Measurements from ENCODE around the gene LEMD2. TPM values are rescaled to one million over a fixed set of nuclear protein-coding genes. Genes with fewer than 3 reads are reported as not detected.
"Not testable (repeated sequence)": the region's sequence is repeated elsewhere in the genome, so short reads cannot be mapped to it uniquely, and the experiment has no call there.

The LEMD2 gene
- 48.2 and 69.2 TPM in 2 replicates for total RNA-seq (2014; rRNA removed; shearing (Covaris generic))

DNA sequence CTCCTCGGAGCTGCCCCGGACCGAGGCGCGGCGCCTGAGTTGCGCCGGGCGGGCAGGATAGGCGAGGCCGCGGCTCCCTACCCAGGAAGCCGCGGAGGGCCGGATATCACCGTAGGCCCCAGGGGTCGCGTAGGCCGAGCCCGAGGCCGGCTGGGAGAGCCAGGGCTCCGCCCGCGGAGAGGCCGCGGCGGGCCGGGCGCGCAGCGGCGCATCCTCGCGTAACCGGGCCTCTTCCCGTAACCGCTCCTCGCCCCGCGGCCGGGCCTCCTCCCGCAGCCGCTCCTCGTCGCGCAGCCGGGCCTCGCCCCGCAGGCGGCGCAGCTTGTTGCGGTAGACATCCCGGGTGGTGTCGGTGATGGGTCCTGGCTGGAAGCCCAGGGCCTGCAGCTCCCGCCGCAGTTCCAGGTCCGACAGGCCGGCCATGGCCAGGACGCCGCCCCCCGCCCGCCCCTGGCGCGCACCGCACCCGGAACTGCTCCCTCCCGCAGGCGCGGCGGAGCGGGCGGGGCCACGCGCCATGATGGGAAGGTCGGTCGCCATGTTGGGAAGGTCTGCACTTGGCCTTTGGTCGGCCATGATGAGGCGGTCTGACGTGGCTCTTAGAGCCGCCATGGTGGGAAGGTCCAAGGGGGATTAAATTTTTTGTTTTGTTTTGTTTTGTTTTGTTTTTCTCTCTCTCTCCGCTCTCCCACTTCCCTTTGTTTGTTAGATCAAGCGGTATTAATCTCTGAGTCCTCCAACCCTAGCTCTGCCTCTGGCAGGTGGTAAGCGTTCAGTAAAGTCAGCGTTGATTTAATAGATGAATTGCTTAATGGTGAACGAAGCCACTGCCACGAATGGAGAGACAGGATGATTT is at the start of gene LEMD2:
TSS of gene LEMD2 (minus strand) at position 437 of the 856 bp plus-strand sequence. CDS start at position 423, 14 bp downstream.
- DNase-seq (ENCODE audit: low read depth): peak; percentile 94

DNA sequence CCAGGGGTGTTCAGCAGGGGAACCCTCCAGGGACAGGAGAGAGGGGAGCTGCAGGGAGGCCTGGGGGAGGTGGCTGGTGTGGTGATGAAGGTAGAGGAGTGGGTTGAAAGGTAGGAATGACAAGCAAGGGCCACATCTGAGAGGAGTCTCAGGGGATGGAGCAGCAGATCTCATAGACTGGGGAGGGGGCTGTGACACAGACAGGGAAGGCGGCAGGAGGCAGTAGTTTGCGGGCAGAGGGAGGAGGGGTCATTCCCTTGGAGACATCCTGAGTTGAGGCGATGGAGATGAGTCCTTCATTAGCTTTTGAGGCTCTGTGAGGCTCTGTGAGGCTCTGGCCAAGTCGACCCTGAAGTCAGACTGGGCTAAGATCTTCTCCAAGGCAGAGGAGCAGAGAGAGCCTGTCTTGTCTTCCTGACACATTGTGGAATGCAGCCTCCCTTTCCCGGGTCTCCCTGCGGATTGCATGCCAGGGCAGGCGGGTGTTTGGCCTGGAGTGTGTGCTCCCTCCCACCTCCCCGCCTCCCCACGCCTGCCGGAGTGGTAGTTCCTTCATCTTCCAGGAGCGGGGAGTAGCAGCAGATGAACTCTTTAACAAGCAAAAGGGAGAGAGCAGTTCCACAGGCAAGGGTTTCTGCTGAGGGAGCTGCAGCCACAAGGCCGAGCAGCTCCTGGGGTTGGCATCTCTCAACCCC is 49.2 kb upstream of the LEMD2 start:
- DNase-seq (ENCODE audit: low read depth): peak; percentile 54

DNA sequence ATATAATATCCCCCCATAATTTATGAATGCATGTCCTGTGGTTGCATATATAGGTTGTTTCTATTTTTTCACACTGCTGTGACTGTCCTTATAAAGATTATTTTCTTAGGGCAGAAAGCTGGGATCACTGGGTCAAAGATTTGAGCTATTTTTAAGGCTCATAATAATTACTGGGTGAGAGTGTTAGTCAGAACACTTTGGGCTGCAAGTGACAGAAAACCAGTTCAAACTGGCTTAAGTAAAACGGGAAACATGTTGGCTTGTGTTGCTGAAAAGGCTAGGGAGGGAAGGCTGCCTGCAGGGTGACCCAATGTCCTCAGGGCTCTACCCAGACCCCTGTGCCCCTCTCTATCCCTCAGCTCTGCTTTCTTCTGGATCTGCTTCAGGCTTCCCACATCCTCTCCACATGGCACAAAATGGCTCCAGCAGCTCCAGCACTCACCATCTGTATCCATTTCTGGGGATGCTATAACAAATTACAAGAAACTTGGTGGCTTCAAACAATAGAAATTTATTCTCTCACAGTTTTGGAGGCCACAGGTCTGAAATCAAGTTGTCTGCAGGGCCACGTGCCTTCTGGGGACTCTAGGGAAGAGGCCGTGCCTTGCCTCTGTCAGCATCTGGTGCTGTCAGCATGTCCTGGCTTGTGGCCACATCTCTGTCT is 48.0 kb upstream of the LEMD2 start:
- DNase-seq (ENCODE audit: low read depth): no peak

DNA sequence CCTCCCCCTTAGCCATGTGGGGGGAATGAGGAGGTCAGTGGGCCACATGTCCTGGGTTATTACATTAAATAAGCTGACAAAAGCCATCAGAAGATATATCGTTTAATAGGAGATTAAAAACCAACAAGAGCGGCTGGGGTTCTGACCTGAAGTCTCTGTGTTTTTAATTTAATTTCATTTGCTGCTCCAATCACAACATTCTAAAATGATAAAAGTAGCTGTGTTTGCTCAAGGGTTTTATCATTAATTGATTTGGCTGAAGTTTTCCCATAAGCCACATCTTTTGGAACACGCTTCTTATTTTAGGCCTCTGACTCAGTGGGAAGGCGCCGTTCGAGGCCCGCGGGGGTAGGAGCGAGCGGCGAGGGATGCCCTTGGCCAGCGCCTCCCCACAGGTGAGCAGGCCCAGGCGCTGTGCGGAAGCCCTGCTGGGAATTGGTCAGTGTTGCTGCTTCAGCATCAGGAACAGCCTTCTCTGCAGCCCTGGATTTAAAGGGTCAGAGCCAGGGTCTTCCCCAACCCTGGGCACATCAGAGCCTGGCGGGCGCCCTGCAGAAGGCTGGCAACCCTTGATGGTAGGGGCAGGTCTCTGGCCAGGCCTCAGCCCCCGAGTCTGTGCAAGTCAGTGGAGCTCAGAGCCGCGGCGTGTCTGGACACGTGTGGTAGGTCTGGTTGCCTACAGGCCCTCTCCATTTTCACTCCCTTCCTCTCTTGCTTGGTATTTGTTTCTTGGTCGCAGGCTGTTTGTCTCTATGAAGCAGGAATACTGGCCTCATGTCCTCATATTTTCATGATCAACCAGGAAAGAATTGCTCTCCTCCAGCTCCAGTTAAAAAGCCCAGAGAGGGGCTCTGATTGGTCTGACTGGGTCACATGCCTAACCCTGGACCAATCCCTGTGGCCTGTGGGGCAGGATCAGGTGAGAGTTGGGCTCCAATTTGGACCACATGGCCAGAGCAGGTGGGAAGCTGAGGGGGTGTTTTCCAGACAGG is 45.8 kb upstream of the LEMD2 start:
- no peak for DNase-seq (ENCODE audit: low read depth)

DNA sequence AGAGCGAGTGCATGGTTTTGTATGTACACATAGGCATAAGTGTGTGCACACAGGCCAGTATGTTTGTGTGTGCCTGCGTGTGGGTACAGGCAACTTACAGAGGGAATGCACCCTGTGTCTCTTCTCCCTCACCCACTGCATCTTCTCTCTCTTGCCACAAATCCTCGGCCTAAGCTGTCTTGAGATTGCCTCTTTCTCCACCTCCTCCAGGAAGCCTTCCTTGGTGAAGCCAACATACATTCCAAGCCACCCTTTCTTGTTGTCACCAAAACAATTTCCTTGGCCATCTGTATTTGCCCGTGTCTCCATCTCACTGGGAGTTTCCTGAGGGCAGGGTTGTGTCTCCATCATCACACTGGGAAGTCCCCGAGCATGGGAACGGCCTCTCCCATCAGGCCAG is 44.7 kb upstream of the LEMD2 start:
- DNase-seq (ENCODE audit: low read depth): no peak

DNA sequence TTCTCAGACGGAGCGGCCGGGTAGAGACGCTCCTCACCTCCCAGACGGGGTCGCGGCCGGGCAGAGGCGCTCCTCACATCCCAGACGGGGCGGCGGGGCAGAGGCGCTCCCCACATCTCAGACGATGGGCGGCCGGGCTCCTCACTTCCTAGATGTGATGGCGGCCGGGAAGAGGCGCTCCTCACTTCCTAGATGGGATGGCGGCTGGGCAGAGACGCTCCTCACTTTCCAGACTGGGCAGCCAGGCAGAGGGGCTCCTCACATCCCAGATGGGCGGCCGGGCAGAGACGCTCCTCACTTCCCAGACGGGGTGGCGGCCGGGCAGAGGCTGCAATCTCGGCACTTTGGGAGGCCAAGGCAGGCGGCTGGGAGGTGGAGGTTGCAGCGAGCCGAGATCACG is 43.9 kb upstream of the LEMD2 start:
- not testable (repeated sequence) for DNase-seq (ENCODE audit: low read depth)

DNA sequence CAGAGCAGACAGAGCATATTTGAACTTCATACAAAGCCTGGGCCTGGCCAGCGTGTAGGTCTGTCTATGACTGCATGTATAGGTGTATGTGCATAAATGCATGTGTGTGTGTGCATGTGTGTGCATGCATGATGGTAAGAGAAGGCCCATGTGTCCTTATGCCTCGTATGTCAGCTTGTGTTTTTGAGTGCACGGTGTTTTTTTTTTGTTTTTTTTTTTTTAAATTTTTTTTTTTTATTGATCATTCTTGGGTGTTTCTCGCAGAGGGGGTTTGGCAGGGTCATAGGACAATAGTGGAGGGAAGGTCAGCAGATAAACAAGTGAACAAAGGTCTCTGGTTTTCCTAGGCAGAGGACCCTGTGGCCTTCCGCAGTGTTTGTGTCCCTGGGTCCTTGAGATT is 42.8 kb upstream of the LEMD2 start:
- not testable (repeated sequence) for DNase-seq (ENCODE audit: low read depth)

DNA sequence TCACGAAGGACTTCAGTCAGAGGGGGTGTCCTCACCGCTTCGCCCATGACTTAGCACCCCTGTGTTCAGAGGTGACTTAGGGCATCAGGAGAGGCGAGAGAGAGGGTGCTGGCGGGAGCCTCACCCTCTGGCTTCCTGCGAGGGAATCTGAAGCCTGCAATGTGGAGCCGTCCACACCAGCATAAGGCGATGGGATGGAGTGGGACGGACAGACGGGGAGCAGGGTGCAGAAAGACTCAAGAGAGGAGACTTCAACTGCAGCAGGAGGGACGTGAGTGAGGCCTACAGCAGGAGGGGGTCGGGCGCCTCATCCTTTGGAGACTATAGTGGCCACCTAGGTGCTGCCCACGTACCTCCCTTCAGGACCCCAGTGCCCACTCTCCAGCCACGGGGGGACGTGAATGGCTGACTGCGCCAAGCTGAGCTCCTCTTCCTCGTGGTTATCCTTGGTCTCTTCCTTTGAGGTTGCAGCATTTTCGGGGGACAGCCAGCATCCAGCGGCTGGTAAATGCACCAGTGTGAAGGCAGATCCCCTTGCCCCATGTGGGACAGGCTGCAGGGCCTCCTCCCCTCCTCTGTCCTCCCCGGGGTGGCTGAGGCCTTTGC is 41.8 kb upstream of the LEMD2 start:
- DNase-seq (ENCODE audit: low read depth): no peak

DNA sequence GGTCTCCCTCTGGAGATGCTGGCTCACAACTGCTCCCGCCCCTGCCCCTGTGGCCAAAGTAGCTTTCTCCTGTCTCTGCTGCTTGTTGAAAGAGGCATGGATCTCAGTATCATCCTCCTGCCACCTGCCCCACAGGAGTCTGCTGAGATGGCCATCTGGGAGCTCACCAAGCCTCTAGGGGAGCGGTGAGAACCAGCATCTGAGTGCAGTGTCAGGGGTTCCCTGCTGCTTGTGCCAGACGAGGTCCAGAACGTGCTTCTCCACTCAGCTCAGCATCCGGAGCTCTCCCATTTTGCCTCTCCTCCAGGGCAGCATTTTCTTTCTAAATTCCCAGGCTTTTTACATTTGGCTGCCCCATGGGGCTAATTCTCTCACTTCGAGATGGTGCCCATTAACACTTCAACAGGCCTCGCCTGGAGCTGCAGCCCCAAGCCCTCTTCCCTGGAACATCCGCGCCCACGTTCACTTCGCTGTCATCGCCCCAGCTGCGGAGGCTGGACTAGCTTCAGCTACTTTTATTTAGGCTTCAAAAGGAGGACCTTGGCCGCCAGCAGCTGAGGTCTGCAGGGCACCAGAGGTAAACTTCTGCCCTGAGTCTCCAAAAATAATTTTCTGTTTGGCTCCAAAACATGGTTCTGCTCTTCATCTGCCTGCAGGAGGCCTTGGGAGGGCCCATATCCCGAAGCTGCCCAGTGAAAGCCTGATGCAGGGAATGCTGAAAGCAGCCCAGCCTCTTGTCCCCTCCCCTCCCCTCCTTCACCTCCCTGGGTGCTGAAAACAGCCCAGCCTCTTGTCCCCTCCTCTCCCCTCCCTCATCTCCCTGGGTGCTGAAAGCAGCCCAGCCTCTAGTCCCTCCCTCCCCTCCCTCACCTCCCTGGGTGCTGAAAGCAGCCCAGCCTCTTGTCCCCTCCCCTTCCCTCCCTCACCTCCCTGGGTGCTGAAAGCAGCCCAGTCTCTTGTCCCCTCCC is 40.1 kb upstream of the LEMD2 start:
- no peak for DNase-seq (ENCODE audit: low read depth)

DNA sequence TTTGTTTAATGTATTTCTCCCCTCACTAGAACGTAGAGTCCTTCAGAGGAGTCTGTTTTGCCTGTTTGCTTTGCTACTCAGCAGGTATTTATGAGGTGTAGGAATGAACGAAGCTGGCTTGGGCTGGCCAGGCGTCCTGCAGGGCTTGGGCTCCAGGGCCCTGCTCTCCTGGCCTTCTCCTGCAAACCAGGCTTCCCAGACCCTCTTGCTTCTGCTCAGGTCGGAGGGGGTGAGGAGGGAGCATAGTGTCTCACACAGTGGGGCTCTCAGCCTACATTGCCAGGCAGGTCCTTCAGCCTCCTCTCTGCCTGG is 39.5 kb upstream of the LEMD2 start:
- DNase-seq (ENCODE audit: low read depth): no peak

DNA sequence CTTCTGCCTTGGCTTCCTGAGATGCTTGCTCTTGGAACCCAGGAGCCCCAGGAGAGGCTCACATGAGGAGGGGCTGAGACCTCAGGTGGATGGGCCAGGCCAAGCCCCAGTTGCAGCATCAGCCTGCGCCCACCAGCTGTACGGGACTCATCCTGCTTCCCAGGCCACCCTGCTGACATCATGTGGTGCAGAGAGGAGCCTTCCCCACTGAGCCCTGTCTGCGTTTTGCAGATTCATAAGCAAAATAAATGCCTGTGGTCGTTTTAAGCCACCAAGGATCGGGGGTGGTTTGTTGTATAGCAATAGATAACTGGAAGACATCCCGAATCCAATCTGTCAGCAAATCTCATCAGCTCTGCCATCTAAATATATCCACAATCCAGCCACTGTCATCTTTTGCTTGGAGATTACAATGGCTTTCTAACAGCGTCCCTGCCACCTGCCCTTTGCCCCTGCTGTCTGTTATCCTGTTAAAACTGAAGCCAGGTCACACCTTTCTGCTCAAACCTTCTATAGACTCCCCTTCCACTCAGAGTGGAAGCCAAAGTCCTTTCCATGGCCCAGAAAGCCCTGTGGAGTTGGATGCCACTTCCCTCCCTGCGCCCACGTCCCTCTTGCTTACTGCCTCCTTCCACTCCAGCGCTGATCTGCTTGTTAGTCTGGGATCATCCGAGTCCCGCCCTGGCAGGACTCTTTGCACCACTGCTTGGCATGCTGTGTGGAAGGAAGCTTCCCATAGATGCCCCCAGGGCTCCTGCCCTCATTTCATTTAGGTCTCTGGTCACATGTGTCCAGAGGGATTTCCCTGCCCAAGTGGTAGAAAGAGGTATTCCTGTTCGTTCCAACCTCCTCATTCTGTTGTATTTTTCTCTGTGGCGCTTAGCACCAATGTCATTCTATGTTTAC is 38.9 kb upstream of the LEMD2 start:
- DNase-seq (ENCODE audit: low read depth): peak; percentile 42

DNA sequence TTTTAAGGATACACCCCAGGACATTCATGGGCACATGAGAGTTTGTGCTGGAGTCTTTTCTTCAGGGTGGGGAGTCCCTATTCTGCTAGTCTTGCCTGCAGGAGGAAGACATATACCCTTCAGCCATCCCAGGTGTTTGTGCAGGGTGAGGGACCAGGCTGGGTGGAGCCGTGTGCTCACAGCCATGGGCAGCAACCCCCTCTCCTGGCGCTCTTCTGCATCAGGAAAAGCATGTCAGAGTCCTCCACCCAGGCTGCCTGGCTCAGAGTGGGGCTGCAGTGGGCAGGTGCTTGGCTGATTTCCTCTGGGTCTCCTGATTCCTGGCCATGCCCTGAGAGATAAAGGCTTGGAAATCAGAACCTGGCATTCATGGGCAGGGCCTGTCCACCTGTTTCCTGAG is 37.6 kb upstream of the LEMD2 start:
- DNase-seq (ENCODE audit: low read depth): no peak

DNA sequence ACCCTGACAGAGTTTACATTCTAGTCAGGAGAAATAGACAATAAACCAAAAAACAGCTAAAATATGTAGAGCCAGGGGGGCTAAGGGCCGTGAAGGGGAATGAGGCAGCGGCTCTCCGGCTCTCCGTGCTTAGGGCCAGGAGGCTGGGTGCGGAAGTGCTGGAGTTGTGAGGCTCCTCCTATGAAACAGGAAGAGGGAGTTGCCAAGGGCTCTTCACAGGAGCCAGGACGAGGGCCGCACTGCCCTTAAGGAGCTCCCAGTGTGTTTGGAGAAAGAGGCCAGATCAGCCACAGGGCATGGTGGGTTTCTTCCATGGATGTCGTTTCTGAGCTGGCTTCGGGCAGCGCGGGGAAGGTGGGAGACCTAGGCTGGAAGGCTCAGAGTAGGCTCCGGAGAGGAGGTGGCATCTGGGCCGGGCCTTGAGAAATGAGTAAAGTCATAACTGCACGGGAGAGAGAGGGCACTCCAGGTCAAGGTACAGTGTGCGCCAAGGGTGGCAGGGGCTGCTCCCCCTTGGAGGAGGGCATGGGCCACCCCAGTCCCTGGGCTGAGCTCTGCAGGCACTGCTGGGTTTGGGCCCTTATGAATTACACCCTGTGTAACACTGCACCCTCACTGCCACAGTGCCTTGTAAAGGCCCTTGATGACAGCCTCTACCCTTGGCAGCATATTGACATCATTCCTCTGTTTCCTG is 35.7 kb upstream of the LEMD2 start:
- DNase-seq (ENCODE audit: low read depth): peak; percentile 32

DNA sequence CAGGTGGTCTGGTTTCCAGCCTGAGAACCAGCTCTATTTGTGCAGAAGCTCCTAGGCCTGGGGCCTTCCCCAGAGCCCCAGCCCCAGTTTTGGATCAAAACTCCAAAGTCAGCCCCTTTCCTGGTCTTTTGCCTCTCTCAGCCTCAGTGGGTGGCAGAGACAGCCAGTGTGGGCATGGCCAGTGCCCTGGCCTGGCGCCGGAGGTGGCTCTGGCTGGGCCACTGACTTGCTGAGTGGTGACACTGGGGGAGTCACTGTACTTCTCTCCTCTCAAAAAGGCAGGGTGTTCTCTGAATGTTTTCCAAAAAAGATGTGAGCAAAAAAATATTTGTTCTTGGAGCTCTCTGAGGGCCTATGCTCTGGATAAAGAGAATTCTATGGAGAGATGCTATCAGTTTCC is 34.9 kb upstream of the LEMD2 start:
- no peak for DNase-seq (ENCODE audit: low read depth)

DNA sequence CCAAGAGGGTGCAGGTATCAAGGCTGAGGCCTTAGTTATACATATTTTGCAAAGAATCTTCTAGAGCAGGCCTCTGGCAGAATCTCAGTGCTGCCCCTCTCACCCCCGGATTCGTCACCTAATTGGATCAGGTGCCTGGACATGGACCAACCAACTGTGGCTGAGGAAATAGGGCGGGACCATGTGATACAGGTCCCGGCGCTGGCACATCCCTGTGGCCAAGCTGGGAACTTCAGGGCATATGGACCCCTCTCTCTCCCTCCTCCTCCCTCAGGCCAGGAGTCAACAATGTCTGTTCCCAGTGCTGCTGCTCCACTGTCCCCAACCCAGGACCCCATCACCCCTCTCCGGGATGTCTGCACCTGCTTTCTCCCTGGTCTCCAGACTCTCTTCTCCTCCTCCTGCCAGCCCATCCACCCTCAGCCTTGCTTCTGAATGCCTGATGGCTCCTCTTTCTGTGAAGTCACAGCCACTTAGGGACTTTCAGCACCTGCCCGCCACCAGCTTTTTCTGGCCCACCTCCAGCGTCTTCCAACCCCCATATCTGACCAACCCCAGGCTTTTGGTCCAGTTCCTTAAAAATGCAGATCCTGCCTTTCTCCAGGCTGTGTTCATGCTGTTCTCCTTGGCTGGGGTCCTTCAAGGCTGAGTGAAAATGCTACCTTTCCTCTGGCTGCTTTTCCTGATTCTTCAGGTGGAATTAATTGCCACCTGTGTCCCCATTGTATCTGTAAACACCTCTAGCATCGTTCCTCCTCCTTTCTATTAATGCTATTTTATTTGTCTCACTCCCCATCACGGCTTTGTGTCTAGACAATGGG is 33.9 kb upstream of the LEMD2 start:
- peak; percentile 45 for DNase-seq (ENCODE audit: low read depth)

DNA sequence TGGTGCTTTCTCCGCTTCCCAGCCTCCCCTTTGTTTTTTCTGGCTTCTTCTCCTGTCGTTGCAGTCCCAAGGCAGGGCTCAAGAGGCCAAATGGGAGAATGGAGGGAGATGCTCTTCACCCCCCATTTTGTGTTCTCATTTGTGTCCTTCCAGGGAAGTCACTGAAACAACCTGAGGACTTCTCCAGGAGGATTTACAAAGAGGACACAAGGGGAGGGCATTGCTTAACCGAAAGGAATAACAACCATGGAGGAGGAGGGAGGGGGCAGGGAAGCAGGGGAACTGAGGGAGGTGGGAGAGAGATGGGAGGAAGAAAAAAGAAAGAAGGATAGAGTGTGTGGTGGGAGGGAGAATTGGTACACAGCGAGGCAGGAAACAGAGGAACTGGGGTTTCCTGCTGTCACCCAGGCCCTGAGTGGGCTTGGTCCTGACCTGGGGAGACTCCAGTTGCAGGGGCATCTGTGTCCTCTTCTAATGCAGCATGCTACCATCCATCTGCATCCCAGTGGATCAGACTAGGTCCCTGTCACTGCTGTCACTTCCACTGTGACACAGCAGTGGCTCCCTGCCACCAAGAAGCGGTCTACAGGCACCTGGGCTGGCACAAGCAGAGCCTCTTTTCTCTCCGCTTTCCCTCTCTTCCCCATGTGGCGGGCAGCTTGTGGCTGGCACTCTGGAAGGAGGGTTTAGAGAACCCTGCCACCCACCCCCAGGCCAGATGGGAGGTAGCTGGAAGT is 32.0 kb upstream of the LEMD2 start:
- no peak for DNase-seq (ENCODE audit: low read depth)

DNA sequence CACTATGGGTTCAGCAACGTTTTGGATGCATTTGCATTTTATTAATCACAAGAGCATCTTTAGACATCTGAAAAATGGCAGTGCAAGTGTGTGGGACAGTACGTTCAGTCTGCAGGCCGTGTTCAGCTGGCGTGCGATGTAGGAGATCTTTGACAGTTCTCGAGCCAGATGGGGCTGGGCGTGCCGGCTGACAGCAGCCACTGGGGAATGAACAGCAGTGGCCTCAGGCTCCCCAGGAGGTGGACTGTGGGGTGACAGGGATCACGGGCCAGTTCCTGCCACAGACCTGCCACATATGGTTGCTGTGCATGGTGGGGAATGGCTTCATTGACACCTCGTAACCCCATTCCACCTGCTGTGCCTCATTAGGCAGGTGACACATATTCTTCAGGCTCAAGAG is 31.3 kb upstream of the LEMD2 start:
- DNase-seq (ENCODE audit: low read depth): no peak
